ENCODE measurements around the gene SLC50A1.
A peak's percentile ranks its signal among the peaks of the same experiment; 100 is the strongest.

Gene SLC50A1

GRCh38 chr1:155135415-155136028, at the start of gene SLC50A1 (continued):
- TF ChIP-seq ZNF449 (tag by site-specific recombination; IDR thresholded peaks at IDR 0.05) (peak; percentile 83), KLF1 (tag by site-specific recombination; IDR thresholded peaks at IDR 0.05) (peak; percentile 0; the same call in 1 of the 2 replicates), REST (tag by site-specific recombination; IDR thresholded peaks at IDR 0.05) (0 out of 2 replicates have a peak, but pooled peaks have one; percentile 33), ZNF701 (tag by site-specific recombination; IDR thresholded peaks at IDR 0.05) (no peak), ZBTB26 (tag by site-specific recombination; optimal IDR thresholded peaks at IDR 0.05) (peak; percentile 90), ZNF202 (tag by site-specific recombination; IDR thresholded peaks at IDR 0.05; ENCODE audit: borderline replicate concordance) (no peak), GLIS1 (tag by site-specific recombination; IDR thresholded peaks at IDR 0.05) (peak; percentile 2; the same call in 1 of the 2 replicates), IKZF3 (tag by site-specific recombination; IDR thresholded peaks at IDR 0.05) (peak; percentile 56; the same call in 1 of the 2 replicates)

GRCh38 chr1:155086128-155086741, 49.4 kb upstream of the SLC50A1 start:
- Histone ChIP-seq H3K27ac (ENCODE audit: extremely low read depth, low read depth, low read length) (no peak overlapping the region; the same call in 1 of the 2 replicates), H3K9me3 (ENCODE audit: control insufficient read depth, insufficient read depth, low read depth, low read length) (no peaks in the 10 kb centered on the region), H3K36me3 (ENCODE audit: control insufficient read depth in 2 of 2, insufficient read depth in 1 of 2, low read length in 2 of 2) (no peaks in the 10 kb centered on the region), H3K4me3 (ENCODE audit: low read depth, low read length) (no peak overlapping the region; the same call in 1 of the 2 replicates), H3K4me1 (ENCODE audit: control insufficient read depth, insufficient read depth, low read length) (peaks cover 10% of the 10 kb centered on the region)
- ChIA-PET POLR2A (no interaction called here), CTCF (interaction anchor here (0.5 to 4.5 kb wide), 26 partner anchors 8 to 142 kb away, joined by 3 to 117 read pairs (median 6); partner anchors contain the start of genes ADAM15, DPM3, EFNA4 and KRTCAP2)
- TF ChIP-seq REST (tag by site-specific recombination; IDR thresholded peaks at IDR 0.05) = peak; percentile 14; the same call in 1 of the 2 replicates
- TF ChIP-seq ZNF175 (tag by site-specific recombination; IDR thresholded peaks at IDR 0.05) = no peak
- no peak for TF ChIP-seq ZNF473 (tag by site-specific recombination; IDR thresholded peaks at IDR 0.05)
- no peak for TF ChIP-seq ZSCAN30 (tag by site-specific recombination; IDR thresholded peaks at IDR 0.05)
- peak; percentile 88 for TF ChIP-seq PATZ1 (tag by site-specific recombination; IDR thresholded peaks at IDR 0.05)
- no peak for TF ChIP-seq ZNF114 (tag by site-specific recombination; IDR thresholded peaks at IDR 0.05)
- no peak for TF ChIP-seq SP7 (tag by site-specific recombination; IDR thresholded peaks at IDR 0.05)
- no peak for TF ChIP-seq ZNF157 (tag by site-specific recombination; IDR thresholded peaks at IDR 0.05)
- peak; percentile 36; the same call in 1 of the 2 replicates for TF ChIP-seq ZNF423 (tag by site-specific recombination; IDR thresholded peaks at IDR 0.05)
- TF ChIP-seq ZNF529 (tag by site-specific recombination; IDR thresholded peaks at IDR 0.05; ENCODE audit: insufficient replicate concordance) = no peak
- TF ChIP-seq ZFP69B (tag by site-specific recombination; IDR thresholded peaks at IDR 0.05) = 0 out of 2 replicates have a peak, but pooled peaks have one; percentile 15
- TF ChIP-seq PRDM1 (tag by site-specific recombination; IDR thresholded peaks at IDR 0.05) = peak; percentile 14; the same call in 1 of the 2 replicates
- TF ChIP-seq ZNF221 (tag by site-specific recombination; IDR thresholded peaks at IDR 0.05; ENCODE audit: borderline replicate concordance) = no peak
- TF ChIP-seq WT1 (tag by site-specific recombination; IDR thresholded peaks at IDR 0.05) = no peak
- TF ChIP-seq TCF7L2 (IDR thresholded peaks at IDR 0.05; ENCODE audit: borderline replicate concordance, low read depth, low read length) = no peak

All from HEK293 (cell line).